OCI-LY1 (cell line): Measurements from ENCODE around the gene DENND4A.

ENCODE experiments used
- EZH2 ChIP-seq: fragments of 200-600 bp; sonication (generic), shearing (Covaris generic); IDR thresholded peaks from 2 replicates; pipeline ENCODE4 v1.8.0; 2017; ENCODE audit warnings: borderline replicate concordance, mixed run types, mild to moderate bottlenecking, antibody characterized with exemption, low read length, moderate library complexity, mixed read lengths
- TF ChIP-seq, protein P1 (sequence below): fragments of 200-600 bp; sonication (generic), shearing (Covaris generic); IDR thresholded peaks from 2 replicates; pipeline ENCODE4 v1.5.1; 2017; ENCODE audit warnings: mild to moderate bottlenecking, antibody characterized with exemption, low read length, moderate library complexity, mixed read lengths

DNA sequence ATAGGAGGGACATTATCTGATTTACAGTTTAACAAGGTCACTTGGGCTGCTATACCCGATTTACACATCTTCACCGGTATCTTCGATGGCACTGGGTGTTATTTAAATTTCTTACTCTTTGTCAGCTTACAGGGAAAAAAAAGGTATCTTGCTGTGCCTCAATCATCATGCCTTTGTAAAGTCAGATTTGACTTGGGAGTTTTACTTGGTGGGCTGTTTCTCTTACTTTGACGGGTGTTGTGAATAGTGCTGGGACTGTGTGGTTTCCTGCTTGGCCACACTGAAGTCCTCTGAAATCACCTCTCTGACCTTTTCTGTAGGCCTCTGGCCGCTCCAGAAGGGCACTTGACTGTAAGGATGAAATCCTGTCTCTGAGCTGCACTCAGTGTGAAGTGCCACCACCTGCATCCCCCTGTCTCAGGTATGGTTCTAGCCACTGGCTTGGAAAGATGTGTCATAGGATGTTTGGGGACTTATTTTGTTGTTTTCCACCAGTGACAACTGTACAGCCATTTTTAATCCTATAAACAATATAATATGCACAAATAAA, 173.5 kb downstream of the DENND4A start:
- TF ChIP-seq, protein P1, sequence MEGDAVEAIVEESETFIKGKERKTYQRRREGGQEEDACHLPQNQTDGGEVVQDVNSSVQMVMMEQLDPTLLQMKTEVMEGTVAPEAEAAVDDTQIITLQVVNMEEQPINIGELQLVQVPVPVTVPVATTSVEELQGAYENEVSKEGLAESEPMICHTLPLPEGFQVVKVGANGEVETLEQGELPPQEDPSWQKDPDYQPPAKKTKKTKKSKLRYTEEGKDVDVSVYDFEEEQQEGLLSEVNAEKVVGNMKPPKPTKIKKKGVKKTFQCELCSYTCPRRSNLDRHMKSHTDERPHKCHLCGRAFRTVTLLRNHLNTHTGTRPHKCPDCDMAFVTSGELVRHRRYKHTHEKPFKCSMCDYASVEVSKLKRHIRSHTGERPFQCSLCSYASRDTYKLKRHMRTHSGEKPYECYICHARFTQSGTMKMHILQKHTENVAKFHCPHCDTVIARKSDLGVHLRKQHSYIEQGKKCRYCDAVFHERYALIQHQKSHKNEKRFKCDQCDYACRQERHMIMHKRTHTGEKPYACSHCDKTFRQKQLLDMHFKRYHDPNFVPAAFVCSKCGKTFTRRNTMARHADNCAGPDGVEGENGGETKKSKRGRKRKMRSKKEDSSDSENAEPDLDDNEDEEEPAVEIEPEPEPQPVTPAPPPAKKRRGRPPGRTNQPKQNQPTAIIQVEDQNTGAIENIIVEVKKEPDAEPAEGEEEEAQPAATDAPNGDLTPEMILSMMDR, result no peak
- TF ChIP-seq EZH2, result no peak
